Chondrocyte (in vitro differentiated cells): ENCODE data around the gene DIS3. TPM values are rescaled to one million over a fixed set of nuclear protein-coding genes. Genes with fewer than 3 reads are reported as not detected.
"Not testable (repeated sequence)": the region's sequence is repeated elsewhere in the genome, so short reads cannot be mapped to it uniquely, and the experiment has no call there.

Experiments
- DNase-seq: peaks from one replicate; pipeline ENCODE4 v3.0.0; 2021; ENCODE audit warnings: mixed read lengths, low spot score
- H3K27ac Mint-ChIP-seq: one replicate; pipeline ENCODE4 v1.8.0; 2021; ENCODE audit warnings: mild to moderate bottlenecking, moderate library complexity, mixed read lengths; ENCODE audit not compliant: unreplicated experiment
- H3K27me3 Mint-ChIP-seq: 2 replicates; pipeline ENCODE4 v1.8.0; 2021; ENCODE audit warnings: low read depth, mixed read lengths
- H3K36me3 Mint-ChIP-seq: 2 replicates; pipeline ENCODE4 v1.8.0; 2021; ENCODE audit warnings: low read depth, mixed read lengths
- H3K4me1 Mint-ChIP-seq: 2 replicates; pipeline ENCODE4 v1.8.0; 2021; ENCODE audit warnings: low read depth, mild to moderate bottlenecking, mixed read lengths
- H3K4me3 Mint-ChIP-seq: one replicate; pipeline ENCODE4 v1.8.0; 2021; ENCODE audit warnings: mild to moderate bottlenecking, moderate library complexity, mixed read lengths; ENCODE audit not compliant: unreplicated experiment
- H3K9me3 Mint-ChIP-seq: 2 replicates; pipeline ENCODE4 v1.8.0; 2021; ENCODE audit warnings: low read depth, mixed read lengths
- total RNA-seq: library from RNA; stranded (reverse); gene quantifications from 3 replicates; pipeline ENCODE4 v1.2.1, GENCODE V29; 2021
- TF ChIP-seq, protein P1 (sequence below): fragments of 200-600 bp; sonication (generic); IDR thresholded peaks from 2 replicates; pipeline ENCODE4 v1.5.0; 2021; ENCODE audit warnings: antibody characterized with exemption, mild to moderate bottlenecking, moderate library complexity

DIS3 gene
- total RNA-seq, 1 donor from 2014 or later, result 30.5 TPM

DNA sequence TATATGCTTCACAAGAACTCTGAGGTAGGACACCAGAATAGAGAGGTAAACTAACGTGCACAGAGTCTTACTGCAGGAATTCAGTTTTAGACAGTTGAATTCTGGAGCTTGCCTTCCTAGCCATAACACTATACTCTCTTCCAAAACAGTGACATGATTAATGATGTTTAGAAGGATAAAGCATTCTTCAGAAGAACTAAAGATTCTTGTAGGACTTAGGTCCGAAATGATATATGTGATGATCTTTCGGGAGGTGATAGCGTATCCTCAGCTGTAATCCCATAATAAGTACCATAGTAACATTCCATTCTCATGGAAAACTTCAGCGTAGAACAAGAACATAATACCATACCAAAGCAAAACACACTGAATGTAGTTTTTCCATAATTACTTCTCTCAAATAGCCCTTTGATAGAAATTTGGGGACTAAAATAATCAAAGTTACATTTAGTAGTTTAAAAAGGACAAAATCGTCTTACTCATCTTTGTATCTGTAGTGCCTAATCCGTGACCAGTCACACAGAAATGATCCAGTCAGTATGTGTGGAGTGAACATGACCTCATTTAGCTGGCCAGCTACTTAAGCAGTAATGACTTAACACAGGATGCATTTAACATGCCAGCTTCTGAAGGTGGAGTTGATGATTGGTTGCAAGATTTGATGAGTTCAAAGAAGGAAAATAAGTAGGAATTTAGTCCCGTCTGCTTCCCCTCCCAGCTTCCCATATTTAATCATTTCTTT lies 38.6 kb upstream of the DIS3 start:
- Mint-ChIP-seq H3K36me3 (peaks cover 8% of the 10 kb centered on the region), H3K9me3 (no peaks in the 10 kb centered on the region), H3K4me3 (no peak overlapping the region), H3K27ac (no peak overlapping the region), H3K27me3 (no peaks in the 10 kb centered on the region), H3K4me1 (no peaks in the 10 kb centered on the region)
- DNase-seq, result no peak
- TF ChIP-seq, protein P1, sequence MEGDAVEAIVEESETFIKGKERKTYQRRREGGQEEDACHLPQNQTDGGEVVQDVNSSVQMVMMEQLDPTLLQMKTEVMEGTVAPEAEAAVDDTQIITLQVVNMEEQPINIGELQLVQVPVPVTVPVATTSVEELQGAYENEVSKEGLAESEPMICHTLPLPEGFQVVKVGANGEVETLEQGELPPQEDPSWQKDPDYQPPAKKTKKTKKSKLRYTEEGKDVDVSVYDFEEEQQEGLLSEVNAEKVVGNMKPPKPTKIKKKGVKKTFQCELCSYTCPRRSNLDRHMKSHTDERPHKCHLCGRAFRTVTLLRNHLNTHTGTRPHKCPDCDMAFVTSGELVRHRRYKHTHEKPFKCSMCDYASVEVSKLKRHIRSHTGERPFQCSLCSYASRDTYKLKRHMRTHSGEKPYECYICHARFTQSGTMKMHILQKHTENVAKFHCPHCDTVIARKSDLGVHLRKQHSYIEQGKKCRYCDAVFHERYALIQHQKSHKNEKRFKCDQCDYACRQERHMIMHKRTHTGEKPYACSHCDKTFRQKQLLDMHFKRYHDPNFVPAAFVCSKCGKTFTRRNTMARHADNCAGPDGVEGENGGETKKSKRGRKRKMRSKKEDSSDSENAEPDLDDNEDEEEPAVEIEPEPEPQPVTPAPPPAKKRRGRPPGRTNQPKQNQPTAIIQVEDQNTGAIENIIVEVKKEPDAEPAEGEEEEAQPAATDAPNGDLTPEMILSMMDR, result no peak

DNA sequence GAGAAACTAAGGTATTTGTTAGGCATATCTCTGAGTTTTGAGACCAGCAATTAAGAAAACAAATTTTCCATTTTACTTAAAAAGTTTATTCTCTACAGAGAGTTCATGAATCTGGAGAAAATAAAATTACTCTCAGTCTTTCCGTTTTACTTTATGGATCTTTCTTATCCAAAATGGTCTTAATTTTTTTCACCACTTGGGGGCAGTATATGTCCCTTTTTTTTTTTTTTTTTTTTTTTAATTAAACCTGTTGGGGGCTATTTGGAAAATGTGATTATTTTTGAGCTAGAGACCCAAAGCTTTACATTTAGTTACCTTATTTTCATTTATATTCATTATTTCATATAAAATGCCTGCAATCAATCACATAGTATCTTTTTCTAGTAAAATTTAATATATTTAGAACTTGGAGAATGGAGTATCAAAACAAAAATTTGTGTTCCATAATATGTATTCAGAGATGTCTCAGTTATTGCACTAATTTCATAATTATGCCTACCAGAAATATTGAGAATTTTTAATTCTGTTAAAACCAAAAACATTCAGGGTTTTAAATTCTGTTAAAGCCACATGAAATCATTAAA lies 27.3 kb upstream of the DIS3 start:
- no peak overlapping the region for H3K27ac Mint-ChIP-seq
- peaks cover 14% of the 10 kb centered on the region for H3K36me3 Mint-ChIP-seq
- no peaks in the 10 kb centered on the region for H3K27me3 Mint-ChIP-seq
- TF ChIP-seq, protein P1, result peak; percentile 91
- no peak for DNase-seq
- H3K9me3 Mint-ChIP-seq, result no peaks in the 10 kb centered on the region
- no peaks in the 10 kb centered on the region for H3K4me1 Mint-ChIP-seq
- H3K4me3 Mint-ChIP-seq, result no peak overlapping the region

DNA sequence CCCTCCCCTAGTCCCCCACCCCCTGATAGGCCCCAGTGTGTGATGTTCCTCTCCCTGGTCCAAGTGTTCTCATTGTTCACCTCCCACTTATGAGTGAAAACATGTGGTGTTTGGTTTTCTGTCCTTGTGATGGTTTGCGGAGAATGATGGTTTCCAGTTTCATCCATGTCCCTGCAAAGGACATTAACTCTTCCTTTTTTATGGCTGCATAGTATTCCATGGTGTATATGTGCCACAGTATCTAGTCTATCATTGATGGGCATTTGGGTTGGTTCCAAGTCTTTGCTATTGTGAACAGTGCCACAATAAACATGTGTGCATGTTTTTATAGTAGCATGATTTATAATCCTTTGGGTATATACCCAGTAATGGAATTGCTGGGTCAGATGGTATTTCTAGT lies 24.8 kb upstream of the DIS3 start:
- DNase-seq, H3K4me1 Mint-ChIP-seq, H3K9me3 Mint-ChIP-seq, H3K4me3 Mint-ChIP-seq, H3K27me3 Mint-ChIP-seq, H3K27ac Mint-ChIP-seq: not testable (repeated sequence)
- peaks cover 15% of the 10 kb centered on the region for H3K36me3 Mint-ChIP-seq

DNA sequence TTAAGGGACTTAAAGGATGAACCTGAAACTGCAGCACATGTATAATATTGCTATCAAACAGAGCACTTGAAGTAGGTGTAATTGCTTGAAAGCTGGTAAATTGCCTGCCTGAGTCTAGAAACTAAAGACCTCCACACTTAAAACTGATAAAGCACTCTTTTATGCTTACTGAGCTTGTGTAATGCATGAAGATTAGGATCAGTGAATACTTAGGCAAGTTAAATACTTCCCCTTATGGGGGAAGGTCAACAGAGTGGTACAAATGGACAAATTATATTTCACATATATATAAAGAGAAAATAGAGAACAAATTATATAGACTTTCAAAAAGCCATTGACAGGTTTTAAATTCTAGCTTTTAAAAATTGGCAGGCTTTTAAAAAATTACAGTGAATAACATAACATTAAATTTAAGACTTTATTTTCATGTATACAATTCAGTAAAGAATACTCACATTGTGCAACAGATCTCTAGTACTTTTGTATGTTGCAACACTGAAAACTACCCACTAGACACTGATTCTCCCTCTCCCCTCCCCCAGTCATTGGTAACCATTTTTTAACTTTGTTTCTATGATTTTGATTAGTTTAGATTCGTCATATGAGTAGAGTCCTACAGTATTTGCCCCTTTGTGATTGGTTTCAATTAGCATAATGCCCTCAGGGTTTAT lies 24.1 kb upstream of the DIS3 start:
- no peak overlapping the region for H3K4me3 Mint-ChIP-seq
- H3K27ac Mint-ChIP-seq, result no peak overlapping the region
- H3K27me3 Mint-ChIP-seq, result no peaks in the 10 kb centered on the region
- H3K4me1 Mint-ChIP-seq, result peaks cover 6% of the 10 kb centered on the region
- TF ChIP-seq, protein P1, result no peak
- no peak for DNase-seq
- peaks cover 17% of the 10 kb centered on the region for H3K36me3 Mint-ChIP-seq
- no peaks in the 10 kb centered on the region for H3K9me3 Mint-ChIP-seq

DNA sequence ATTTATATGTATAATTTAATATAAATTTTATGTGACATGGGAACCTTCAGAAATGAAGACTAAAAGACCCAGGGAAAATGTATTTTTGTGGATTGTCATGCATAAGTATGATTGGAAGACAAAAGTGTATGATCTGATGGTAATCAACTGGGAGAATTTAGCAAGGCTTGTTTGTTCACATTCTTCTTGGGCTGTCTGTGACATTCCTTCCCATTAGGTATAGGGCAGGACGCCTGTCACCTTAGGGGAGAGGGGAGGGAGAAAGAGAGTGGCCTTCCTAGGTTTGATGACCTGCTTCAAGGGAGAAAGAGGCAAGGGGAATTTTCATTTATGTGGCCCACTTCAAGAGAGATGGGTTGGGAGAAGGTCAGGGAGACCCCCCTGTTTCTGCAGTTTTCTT lies 22.6 kb upstream of the DIS3 start:
- Mint-ChIP-seq H3K27me3 (no peaks in the 10 kb centered on the region), H3K27ac (no peak overlapping the region), H3K4me1 (peaks cover 6% of the 10 kb centered on the region), H3K9me3 (no peaks in the 10 kb centered on the region), H3K36me3 (peaks cover 17% of the 10 kb centered on the region), H3K4me3 (no peak overlapping the region)
- TF ChIP-seq, protein P1, result no peak
- DNase-seq, result no peak
